Subcutaneous preadipocyte (primary cell): Measurements from ENCODE around the gene BPIFB3. TPM values are rescaled to one million over a fixed set of nuclear protein-coding genes. Genes with fewer than 3 reads are reported as not detected.

Experiments used
- total RNA-seq: library from RNA; depleted of rRNA; stranded (reverse); fragments of >200 nt; gene quantifications from 2 replicates; pipeline ENCODE4 v1.2.3, GENCODE V29; 2012

BPIFB3 gene, protein sequence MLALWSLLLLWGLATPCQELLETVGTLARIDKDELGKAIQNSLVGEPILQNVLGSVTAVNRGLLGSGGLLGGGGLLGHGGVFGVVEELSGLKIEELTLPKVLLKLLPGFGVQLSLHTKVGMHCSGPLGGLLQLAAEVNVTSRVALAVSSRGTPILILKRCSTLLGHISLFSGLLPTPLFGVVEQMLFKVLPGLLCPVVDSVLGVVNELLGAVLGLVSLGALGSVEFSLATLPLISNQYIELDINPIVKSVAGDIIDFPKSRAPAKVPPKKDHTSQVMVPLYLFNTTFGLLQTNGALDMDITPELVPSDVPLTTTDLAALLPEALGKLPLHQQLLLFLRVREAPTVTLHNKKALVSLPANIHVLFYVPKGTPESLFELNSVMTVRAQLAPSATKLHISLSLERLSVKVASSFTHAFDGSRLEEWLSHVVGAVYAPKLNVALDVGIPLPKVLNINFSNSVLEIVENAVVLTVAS
- not detected in 2 replicates for total RNA-seq

DNA sequence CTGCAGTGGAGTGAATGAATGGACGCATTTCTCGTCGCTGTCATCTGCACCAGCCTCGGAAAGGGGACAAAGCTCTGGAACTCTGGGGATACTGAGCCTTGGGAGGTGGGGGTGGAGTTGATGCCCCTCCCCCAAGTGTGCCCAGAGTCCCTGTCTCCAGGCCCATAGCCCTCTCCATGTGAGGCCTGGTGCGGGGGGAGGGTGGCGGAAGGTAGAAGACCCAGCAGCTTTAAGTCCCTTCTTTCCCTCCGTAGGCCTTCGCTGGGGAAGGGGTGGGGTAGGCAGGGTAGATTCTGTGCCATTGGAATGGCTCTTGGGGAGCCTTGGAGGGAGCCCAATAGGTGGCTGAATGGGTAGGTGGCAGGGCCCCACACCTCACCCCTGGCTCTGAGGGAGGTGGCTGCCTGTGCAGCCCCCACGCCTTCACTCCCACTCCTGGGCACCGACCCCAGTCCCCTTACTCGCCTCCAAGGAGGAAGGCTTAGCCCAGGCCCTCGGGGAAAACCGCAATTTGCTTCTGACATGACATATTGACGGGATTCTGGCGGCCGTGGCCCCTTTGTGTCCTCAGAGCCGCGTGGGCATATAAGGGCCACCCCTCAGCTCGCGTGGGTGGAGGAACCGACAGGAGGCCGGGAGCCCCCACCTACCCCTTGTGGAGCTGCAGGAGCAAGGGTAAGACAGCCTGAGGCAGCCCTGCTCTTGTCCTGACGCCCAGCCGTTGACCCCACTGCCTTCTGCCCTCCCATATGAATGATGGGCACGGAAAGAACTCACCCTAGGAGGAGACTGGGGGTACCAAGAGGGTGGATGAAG, at the start of gene BPIFB3:
Gene BPIFB3, plus strand, starts transcription at position 613 of the 816 bp plus-strand sequence. CDS start 1,533 bp downstream, outside the sequence.

DNA sequence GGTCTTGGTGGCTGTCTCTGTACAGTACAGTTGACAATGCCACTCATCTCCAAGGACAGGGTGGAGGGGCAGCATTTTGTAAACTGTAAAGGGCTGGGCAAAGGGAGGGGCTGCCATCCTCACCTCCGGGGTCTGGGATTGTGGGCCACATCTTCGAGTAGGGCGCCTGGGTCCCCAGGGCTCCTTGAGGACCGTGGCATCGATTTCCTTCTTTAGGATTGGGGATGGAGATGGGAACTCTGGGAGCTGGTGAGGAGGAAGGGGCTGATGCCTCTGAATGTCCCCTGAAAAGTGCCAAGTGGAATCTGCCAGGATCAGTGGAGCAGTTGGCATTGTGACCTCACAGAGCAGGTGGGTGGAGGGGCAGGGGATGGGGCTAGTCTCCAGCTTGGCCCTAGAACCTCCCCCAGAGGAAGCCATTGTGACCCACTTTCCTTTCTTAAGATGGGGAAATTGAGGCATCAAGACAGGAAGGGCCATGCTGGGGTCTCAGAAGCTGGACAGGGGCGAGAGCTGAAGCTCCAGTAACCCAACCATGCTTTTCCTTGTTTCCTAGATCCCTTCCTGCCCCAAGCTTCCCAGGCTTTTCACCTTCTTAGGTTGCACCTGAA, 49.5 kb upstream of the BPIFB3 start, which contains the start of gene SUN5:
Gene SUN5, minus strand, starts transcription at position 293 of the 611 bp plus-strand sequence. Its CDS starts 93 bp downstream, at position 200.

DNA sequence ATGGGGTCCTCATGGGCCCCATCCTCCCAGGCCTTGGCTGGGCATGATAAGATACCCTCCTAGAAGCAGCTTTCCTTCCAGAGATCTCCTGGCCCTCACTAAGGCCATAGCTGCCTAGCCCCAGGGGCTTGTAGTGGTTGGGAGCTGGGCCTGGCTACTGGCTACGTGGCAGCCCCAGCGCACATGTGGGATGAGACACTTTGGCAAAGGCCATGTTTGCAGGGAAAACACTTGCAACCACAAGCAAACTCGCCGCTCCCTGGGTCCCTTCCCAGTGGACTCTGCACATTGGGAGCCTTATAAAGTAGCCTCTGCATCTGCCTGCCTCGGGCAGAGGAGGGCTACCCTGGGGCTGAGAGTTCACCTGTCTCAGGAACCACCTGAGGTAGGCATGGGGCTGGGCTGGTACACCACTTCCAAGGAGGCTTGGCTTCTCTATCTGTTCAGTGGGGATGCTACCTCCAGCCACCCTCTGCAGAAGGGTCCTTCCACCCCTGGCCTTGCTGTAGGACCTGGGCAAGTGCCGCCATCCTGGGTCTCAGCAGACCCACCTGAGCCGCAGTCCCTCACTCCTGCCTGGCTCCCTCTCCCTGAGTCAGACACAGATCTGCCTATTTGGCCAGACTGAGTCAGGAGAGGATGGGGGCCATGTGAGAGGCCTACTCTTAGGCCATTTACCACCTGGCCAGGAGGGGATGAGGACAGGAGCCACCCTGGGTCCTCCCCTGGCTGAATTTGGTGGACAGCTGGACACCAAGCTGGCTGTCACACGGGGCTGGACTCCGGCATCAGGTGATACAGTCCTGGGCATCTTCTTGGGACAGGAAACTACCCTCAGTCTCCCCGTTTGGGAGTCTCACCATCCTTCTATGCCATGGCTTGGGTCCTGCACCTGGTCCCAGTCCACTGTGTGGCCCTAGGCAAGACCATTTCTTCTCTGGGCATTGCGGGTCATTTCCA, 46.0 kb upstream of the BPIFB3 start, which contains the start of gene BPIFB2:
Gene BPIFB2, plus strand, starts transcription at position 329 of the 960 bp plus-strand sequence. CDS start 871 bp downstream, outside the sequence.

DNA sequence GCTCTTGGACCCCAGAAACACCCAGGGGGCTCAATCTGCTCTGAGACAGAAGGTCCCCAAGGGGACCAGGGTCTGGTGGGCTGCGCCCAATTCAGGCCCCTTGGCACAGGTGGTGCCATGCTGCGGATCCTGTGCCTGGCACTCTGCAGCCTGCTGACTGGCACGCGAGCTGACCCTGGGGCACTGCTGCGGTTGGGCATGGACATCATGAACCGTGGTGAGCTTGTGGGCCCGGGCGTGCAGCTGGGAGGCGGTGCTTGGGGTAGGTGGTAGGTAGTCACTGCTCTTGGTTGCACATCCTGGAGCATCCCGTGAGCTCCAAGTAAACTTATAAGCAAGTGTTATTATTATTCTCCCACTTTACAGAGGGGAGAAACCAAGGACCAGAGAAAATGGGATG, 22.2 kb upstream of the BPIFB3 start, which contains the start of gene BPIFB6:
Gene BPIFB6, plus strand, starts transcription at position 118 of the 400 bp plus-strand sequence. Its CDS starts 0 bp downstream, at position 118.

DNA sequence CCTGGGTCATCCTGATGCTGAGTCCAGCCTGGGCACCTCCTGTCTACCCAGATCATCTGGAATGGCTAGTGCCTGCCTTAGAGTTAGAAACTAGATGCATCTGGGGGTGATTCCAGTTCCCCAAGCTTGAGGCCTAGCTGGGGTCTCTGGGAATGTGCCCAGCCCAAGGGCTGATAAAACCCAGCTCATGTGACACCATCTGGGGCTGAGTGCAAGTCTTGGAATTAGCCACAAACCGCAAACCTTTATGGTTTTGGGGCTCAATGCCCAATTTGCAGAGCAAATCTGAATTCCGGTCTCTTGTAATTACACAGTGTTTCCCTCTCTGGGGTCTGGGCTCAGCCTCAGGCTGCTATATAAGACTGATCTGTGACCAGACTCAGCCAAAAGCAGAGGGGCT, 25.6 kb downstream of the BPIFB3 start, which contains the start of gene BPIFB4:
Gene BPIFB4, plus strand, starts transcription at position 385 of the 400 bp plus-strand sequence. CDS start 1,884 bp downstream, outside the sequence.

Other genes starting within 250 kb of the BPIFB3 start
- gene MAPRE1, start 233.9 kb upstream of the BPIFB3 start, total RNA-seq, result 63.2 and 82.3 TPM in 2 replicates
- gene EFCAB8, start 195.0 kb upstream of the BPIFB3 start, total RNA-seq, result under 0.01 TPM in 2 replicates
- not detected in 2 replicates for gene SUN5, start 49.5 kb upstream of the BPIFB3 start, total RNA-seq
- gene BPIFB2, start 46.2 kb upstream of the BPIFB3 start, total RNA-seq, result not detected in 2 replicates
- not detected in 2 replicates for gene BPIFB6, start 22.3 kb upstream of the BPIFB3 start, total RNA-seq
- gene BPIFB4, start 25.7 kb downstream of the BPIFB3 start, total RNA-seq, result not detected in 2 replicates
- gene BPIFA2, start 114.3 kb downstream of the BPIFB3 start, total RNA-seq, result not detected in 2 replicates
- not detected in 2 replicates for gene BPIFA3, start 163.4 kb downstream of the BPIFB3 start, total RNA-seq
- not detected in 2 replicates for gene BPIFA1, start 182.1 kb downstream of the BPIFB3 start, total RNA-seq
- not detected in 2 replicates for gene BPIFB1, start 229.3 kb downstream of the BPIFB3 start, total RNA-seq